Memory B cell (primary cell): ENCODE results near the gene NOS1.
"Not testable (repeated sequence)": the region's sequence is repeated elsewhere in the genome, so short reads cannot be mapped to it uniquely, and the experiment has no call there.

ENCODE experiments used
- ATAC-seq: fragments of 150-1000 bp; cut with Tn5 transposase; 2 replicates; pipeline ENCODE4 v1.10.0; 2021; ENCODE audit warnings: low read depth, mild to moderate bottlenecking, moderate library complexity
- DNase-seq, 2 donors: peaks; one replicate each; pipeline ENCODE4 v3.0.0; 2022; ENCODE audit warnings: low spot score in 2 of 2
- H3K27ac Mint-ChIP-seq: one replicate; pipeline ENCODE4 v1.8.0; 2022; ENCODE audit warnings: mild to moderate bottlenecking, moderate library complexity, mixed read lengths
- H3K27me3 Mint-ChIP-seq: one replicate; pipeline ENCODE4 v1.8.0; 2022; ENCODE audit warnings: mixed read lengths
- H3K36me3 Mint-ChIP-seq: one replicate; pipeline ENCODE4 v1.8.0; 2022; ENCODE audit warnings: mild to moderate bottlenecking, mixed read lengths
- H3K4me1 Mint-ChIP-seq: one replicate; pipeline ENCODE4 v1.8.0; 2022; ENCODE audit warnings: mixed read lengths
- H3K4me3 Mint-ChIP-seq: one replicate; pipeline ENCODE4 v1.8.0; 2022; ENCODE audit warnings: mild to moderate bottlenecking, moderate library complexity, mixed read lengths
- H3K9me3 Mint-ChIP-seq: one replicate; pipeline ENCODE4 v1.8.0; 2022; ENCODE audit warnings: mixed read lengths

NOS1 gene

DNA sequence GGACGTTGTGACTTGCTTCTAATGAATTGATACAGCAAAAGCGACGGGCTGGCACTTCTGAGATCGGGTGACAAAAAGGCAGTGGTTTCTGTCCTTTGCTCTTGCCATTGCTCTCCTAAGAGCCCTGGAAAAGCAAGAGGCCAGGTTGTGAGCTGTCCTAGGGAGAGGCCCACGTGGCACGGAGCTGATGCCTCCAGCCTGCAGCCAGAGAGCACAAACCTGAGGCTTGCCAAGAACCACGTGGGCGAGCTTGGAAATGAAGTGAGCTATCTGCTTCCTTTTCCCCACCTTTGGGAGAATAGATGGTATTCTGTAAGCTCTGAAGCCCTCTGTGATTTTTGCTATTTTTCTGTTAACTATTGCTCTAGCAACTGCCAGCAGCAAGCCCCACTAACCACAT lies 26.4 kb upstream of the NOS1 start:
- H3K9me3 Mint-ChIP-seq: no peaks in the 10 kb centered on the region
- H3K4me1 Mint-ChIP-seq: no peaks in the 10 kb centered on the region
- H3K4me3 Mint-ChIP-seq: no peak overlapping the region
- DNase-seq: no peak
- H3K36me3 Mint-ChIP-seq: no peaks in the 10 kb centered on the region
- ATAC-seq: no peak
- H3K27ac Mint-ChIP-seq: no peak overlapping the region
- H3K27me3 Mint-ChIP-seq: peaks cover 1% of the 10 kb centered on the region

- no peak overlapping the region for H3K4me3 Mint-ChIP-seq
- H3K27me3 Mint-ChIP-seq: no peaks in the 10 kb centered on the region
- H3K4me1 Mint-ChIP-seq: no peaks in the 10 kb centered on the region
- H3K36me3 Mint-ChIP-seq: no peaks in the 10 kb centered on the region
- DNase-seq: no peak
- ATAC-seq: no peak
- H3K9me3 Mint-ChIP-seq: peaks cover 1% of the 10 kb centered on the region
- no peak overlapping the region for H3K27ac Mint-ChIP-seq
These were observed 23.3 kb upstream of the NOS1 start for GRCh38 chr12:117384735-117385134.

- H3K4me1 Mint-ChIP-seq: no peaks in the 10 kb centered on the region
- DNase-seq: no peak
These were observed 18.7 kb upstream of the NOS1 start for GRCh38 chr12:117380083-117380482.

GRCh38 chr12:117377758-117378157 lies 16.3 kb upstream of the NOS1 start:
- peaks cover 8% of the 10 kb centered on the region for H3K9me3 Mint-ChIP-seq
- ATAC-seq: no peak
- H3K4me3 Mint-ChIP-seq: no peak overlapping the region
- H3K27ac Mint-ChIP-seq: no peak overlapping the region
- no peaks in the 10 kb centered on the region for H3K4me1 Mint-ChIP-seq
- no peaks in the 10 kb centered on the region for H3K36me3 Mint-ChIP-seq
- no peaks in the 10 kb centered on the region for H3K27me3 Mint-ChIP-seq
- DNase-seq: no peak

More at GRCh38 chr12:117380083-117380482, 18.7 kb upstream of the NOS1 start:
- H3K36me3 Mint-ChIP-seq: no peaks in the 10 kb centered on the region
- peaks cover 6% of the 10 kb centered on the region for H3K9me3 Mint-ChIP-seq
- no peak overlapping the region for H3K27ac Mint-ChIP-seq
- H3K4me3 Mint-ChIP-seq: no peak overlapping the region
- ATAC-seq: no peak
- H3K27me3 Mint-ChIP-seq: no peaks in the 10 kb centered on the region

GRCh38 chr12:117370588-117370987 lies 9.2 kb upstream of the NOS1 start:
- Mint-ChIP-seq H3K27me3 (peaks cover 3% of the 10 kb centered on the region), H3K4me3 (no peak overlapping the region), H3K4me1 (no peaks in the 10 kb centered on the region), H3K9me3 (peaks cover 7% of the 10 kb centered on the region), H3K36me3 (peaks cover 1% of the 10 kb centered on the region), H3K27ac (no peak overlapping the region)
- DNase-seq (no peak), ATAC-seq (no peak)

DNA sequence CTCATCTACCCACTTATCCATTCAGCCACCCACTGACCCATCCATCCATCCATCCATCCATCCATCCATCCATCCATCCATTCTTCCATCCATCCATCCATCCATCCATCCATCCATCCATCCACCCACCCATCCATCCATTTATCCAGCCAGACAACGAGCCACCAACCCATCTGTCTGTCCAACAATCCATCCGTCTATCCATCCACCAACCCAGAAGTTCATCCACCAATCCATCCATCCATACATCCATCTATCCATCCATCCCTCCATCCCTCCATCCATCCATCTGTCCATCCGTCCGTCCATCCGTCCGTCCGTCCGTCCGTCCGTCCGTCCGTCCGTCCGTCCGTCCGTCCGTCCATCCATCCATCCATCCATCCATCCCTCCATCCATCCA lies 8.6 kb upstream of the NOS1 start:
- not testable (repeated sequence) for H3K27me3 Mint-ChIP-seq, H3K4me1 Mint-ChIP-seq, DNase-seq, H3K4me3 Mint-ChIP-seq, ATAC-seq, H3K9me3 Mint-ChIP-seq, H3K27ac Mint-ChIP-seq, H3K36me3 Mint-ChIP-seq

DNA sequence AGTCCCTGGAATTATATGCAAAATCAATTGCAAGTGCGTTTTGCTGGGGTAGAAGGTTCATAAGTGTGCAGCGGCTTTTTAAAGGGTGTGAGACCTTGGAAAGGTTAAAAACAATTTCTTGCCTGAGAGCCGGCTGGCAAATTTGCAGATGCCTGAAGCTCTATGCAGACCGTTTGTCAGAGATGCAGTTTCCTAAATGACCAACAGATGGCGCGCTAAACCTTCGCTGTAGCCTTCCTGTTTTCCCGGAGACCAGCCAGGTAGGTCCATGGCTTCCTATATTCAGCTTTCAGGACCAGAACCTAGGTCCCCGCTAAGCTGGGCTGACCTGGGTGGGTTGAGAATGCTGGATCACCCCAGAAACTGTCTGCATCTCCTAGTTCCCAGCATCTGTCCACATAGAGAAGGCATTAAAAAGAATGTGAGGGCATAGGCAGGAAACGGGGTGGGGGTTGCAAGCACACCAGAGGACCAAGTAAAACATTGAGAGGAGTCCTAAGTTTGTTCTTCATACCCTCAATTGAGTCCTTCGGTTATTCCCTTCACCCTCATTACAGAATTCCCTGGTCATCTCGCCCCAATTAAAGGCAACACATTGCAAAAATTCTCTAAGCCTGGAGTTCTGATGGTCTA lies 5.7 kb upstream of the NOS1 start:
- Mint-ChIP-seq H3K9me3 (peaks cover 5% of the 10 kb centered on the region), H3K4me3 (no peak overlapping the region), H3K27ac (no peak overlapping the region), H3K4me1 (no peaks in the 10 kb centered on the region), H3K36me3 (peaks cover 1% of the 10 kb centered on the region), H3K27me3 (peaks cover 12% of the 10 kb centered on the region)
- DNase-seq (no peak), ATAC-seq (no peak)

DNA sequence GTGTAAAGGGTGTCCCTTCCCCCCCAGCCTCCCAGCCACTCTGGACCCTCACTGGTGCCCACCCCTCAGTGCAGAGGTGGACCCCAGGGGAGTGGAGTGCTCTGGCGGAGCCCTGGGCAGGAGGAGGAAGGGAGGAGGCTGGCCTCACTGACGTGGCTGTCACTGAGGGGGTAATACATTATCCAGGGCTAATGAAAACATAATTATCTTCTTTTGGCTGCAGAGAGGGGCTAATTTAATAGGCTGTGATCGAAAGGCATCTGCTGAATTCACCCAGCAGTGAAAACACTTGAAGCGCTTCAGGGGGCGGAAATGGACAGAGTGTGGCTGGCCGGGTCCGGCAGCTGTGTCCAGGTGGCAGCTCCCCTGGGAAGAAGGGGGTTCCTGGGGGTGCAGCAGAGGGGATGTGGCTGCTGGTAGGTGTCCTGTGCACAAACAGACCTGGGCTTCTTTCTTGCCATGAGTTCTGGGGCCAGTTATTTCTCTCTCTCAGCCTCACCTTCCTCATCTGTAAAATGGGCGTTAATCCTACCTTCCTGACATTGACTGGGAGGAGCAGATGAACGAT lies 3.7 kb upstream of the NOS1 start:
- Mint-ChIP-seq H3K4me3 (no peak overlapping the region), H3K27me3 (peaks cover 12% of the 10 kb centered on the region), H3K9me3 (peaks cover 4% of the 10 kb centered on the region), H3K36me3 (peaks cover under 1% of the 10 kb centered on the region), H3K4me1 (no peaks in the 10 kb centered on the region), H3K27ac (no peak overlapping the region)
- DNase-seq (no peak), ATAC-seq (no peak)

- no peaks in the 10 kb centered on the region for H3K36me3 Mint-ChIP-seq
- H3K4me1 Mint-ChIP-seq: no peaks in the 10 kb centered on the region
- no peak overlapping the region for H3K27ac Mint-ChIP-seq
- H3K27me3 Mint-ChIP-seq: peaks cover 13% of the 10 kb centered on the region
- H3K9me3 Mint-ChIP-seq: no peaks in the 10 kb centered on the region
- DNase-seq: no peak
- no peak for ATAC-seq
- H3K4me3 Mint-ChIP-seq: no peak overlapping the region
These were observed 2.6 kb upstream of the NOS1 start for GRCh38 chr12:117363953-117364486.

DNA sequence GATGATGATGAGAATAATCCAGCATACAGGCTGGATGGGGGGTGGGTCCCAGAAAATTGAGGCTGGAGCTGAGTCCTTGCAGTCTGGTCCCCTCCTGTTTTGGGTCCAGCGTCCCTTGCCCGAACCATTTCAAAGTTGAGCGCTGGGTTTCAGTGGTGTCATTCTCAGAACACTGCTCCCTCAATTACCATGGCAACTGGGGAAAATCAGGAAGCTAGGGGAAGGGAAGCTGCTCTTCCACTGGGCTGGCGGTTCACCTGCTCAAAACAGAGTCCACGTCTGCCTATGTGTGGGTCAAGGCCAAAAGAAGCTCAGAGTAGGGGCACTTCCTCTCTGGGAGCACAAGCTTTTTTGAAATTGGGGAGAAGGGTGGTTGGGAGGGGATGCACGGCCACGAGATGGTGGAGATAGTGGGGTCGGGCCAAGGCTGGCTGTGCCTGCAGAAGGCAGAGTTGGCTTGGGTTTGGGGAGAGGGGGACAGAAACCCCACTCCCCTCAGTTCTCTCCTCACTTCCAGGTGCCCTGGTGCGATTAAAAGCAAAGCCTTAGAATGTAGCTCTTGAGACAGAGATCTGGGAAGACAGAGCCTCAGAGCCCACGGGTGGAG lies 1.7 kb upstream of the NOS1 start:
- DNase-seq: no peak
- no peaks in the 10 kb centered on the region for H3K36me3 Mint-ChIP-seq
- H3K27ac Mint-ChIP-seq: no peak overlapping the region
- H3K4me1 Mint-ChIP-seq: no peaks in the 10 kb centered on the region
- H3K27me3 Mint-ChIP-seq: peaks cover 17% of the 10 kb centered on the region
- H3K9me3 Mint-ChIP-seq: no peaks in the 10 kb centered on the region
- ATAC-seq: no peak
- H3K4me3 Mint-ChIP-seq: no peak overlapping the region

DNA sequence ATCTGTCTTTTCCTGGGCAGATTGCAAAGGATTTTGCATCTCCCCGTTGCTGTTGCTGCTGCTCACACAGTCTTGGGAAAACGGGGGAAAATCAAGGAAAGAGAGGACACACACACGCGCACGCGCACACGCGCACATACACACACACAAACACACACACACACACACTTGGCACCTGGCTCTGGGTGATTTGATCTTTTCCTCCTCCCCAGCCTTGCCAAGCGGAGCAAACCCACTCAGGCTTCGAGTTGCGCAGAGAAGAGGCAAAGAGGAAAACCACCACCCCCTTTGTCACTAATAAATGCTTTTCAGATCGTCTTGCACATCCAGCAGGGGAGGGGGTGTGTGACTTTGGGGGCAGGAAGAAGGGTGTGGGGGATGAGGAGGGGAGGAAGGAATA lies 965 bp upstream of the NOS1 start:
- DNase-seq (no peak), ATAC-seq (no peak)
- Mint-ChIP-seq H3K27ac (no peak overlapping the region), H3K27me3 (peaks cover 17% of the 10 kb centered on the region), H3K4me1 (no peaks in the 10 kb centered on the region), H3K4me3 (no peak overlapping the region), H3K9me3 (no peaks in the 10 kb centered on the region), H3K36me3 (no peaks in the 10 kb centered on the region)

DNA sequence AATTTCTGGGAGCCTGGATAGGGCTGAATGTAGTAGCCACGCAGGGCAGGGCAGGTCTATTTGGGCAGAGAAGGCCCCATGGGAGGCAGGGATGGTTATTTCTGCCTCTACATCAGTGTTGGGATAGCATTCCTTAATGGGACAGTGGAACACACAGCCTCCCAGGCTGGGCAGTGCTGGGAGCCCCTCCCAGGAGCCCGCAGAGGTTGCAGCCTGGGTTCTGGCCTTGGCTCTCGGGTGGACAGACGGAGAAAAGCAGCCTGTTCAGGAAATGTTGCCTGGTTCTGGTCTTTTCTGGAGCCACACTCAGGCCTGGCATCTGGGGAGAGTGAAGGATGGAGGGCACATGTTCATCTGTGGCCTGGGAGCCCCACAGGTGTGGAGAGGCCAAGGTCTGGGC lies 479 bp upstream of the NOS1 start:
- Mint-ChIP-seq H3K27ac (no peak overlapping the region), H3K27me3 (peaks cover 17% of the 10 kb centered on the region), H3K9me3 (no peaks in the 10 kb centered on the region), H3K4me3 (no peak overlapping the region), H3K36me3 (no peaks in the 10 kb centered on the region), H3K4me1 (no peaks in the 10 kb centered on the region)
- ATAC-seq (no peak), DNase-seq (no peak)

DNA sequence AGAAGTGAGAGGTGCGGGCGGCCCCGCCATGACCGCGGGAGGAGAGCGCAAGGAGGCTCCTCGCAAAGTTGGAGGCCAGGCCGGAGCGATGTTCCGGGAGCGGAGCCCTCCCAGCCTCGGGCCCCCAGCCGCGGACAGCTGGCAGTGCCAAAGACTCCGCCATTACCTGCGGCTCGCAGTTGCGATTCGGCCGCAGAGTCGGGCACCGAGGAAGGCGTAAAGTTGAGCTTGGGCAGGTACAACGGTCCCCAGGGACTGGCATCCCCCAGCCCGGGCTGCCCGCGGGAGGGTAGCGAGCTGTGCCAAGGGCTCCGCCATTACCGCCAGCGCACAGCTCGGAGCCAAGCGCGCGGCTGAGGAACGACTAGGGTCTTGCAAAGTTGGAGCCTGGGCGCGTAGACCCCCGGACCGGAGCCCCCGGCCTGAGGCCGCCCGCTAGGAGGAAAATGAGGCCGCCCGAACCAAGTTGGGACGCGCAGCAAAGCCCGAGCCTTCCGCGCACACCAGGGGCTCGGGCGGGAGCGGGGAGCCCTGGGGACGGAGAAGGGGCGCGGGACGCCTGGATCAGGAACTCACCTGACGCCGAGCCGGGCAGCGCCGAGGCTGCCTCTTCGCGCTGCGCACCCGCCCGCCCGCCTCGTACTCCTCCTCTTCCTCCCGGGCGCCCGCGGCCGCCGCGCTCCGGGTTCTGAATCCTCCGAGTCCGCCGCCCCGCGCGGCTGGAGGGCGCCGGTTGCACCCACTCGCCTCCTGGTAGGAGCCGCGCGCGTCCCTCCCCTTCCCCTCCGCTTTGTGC lies 677 bp downstream of the NOS1 start:
- Mint-ChIP-seq H3K4me1 (no peaks in the 10 kb centered on the region), H3K4me3 (no peak overlapping the region), H3K27me3 (peaks cover 16% of the 10 kb centered on the region), H3K9me3 (no peaks in the 10 kb centered on the region), H3K27ac (no peak overlapping the region), H3K36me3 (no peaks in the 10 kb centered on the region)
- DNase-seq (no peak), ATAC-seq (no peak)

GRCh38 chr12:117360222-117360550 lies 1.2 kb downstream of the NOS1 start:
- no peak overlapping the region for H3K4me3 Mint-ChIP-seq
- H3K9me3 Mint-ChIP-seq: no peaks in the 10 kb centered on the region
- no peak overlapping the region for H3K27ac Mint-ChIP-seq
- H3K4me1 Mint-ChIP-seq: no peaks in the 10 kb centered on the region
- peaks cover 16% of the 10 kb centered on the region for H3K27me3 Mint-ChIP-seq
- no peaks in the 10 kb centered on the region for H3K36me3 Mint-ChIP-seq
- no peak for DNase-seq
- ATAC-seq: no peak
